Hepatocyte (in vitro differentiated cells): ENCODE results near the gene DAGLB.

ENCODE experiments used
- CTCF ChIP-seq: fragments of 200-600 bp; sonication (generic); IDR thresholded peaks from 2 replicates; pipeline ENCODE4 v1.5.1; 2016; ENCODE audit warnings: antibody characterized with exemption, mild to moderate bottlenecking; ENCODE audit not compliant: poor library complexity
- EZH2 ChIP-seq: fragments of 200-600 bp; sonication (generic); IDR thresholded peaks from 2 replicates; pipeline ENCODE4 v1.6.1; 2016; ENCODE audit warnings: antibody characterized with exemption, mild to moderate bottlenecking, borderline replicate concordance
- EZH2phosphoT487 ChIP-seq: fragments of 200-600 bp; sonication (generic); IDR thresholded peaks from one replicate; pipeline ENCODE4 v1.6.1; 2018; ENCODE audit warnings: antibody characterized with exemption, mild to moderate bottlenecking, low read depth, moderate library complexity; ENCODE audit not compliant: unreplicated experiment, severe bottlenecking

GRCh38 chr7:6379886-6380285, 67.9 kb downstream of the DAGLB start:
- TF ChIP-seq CTCF (no peak), EZH2 (no peak), EZH2phosphoT487 (no peak)
